Measurements from ENCODE around the gene PIRT. TPM values are rescaled to one million over a fixed set of nuclear protein-coding genes. Genes with fewer than 3 reads are reported as not detected.

Gene PIRT
- total RNA-seq, 1 donor from 2014 or later: 0.07 TPM

- Mint-ChIP-seq H3K27ac (ENCODE audit: unreplicated experiment) (no peak overlapping the region), H3K9me3 (peaks cover 12% of the 10 kb centered on the region), H3K4me3 (peak overlapping the region; percentile 85), H3K36me3 (ENCODE audit: low read depth) (peaks cover 3% of the 10 kb centered on the region), H3K27me3 (ENCODE audit: low read depth) (peaks cover 30% of the 10 kb centered on the region), H3K4me1 (peaks cover 17% of the 10 kb centered on the region)
- no peak for DNase-seq (ENCODE audit: low read depth, low spot score)
- no peak for TF ChIP-seq CTCF (conservative IDR thresholded peaks at IDR 0.05)
Observed at GRCh38 chr17:10845388-10845751, 7.5 kb upstream of the PIRT start.

- Mint-ChIP-seq H3K36me3 (ENCODE audit: low read depth) (peaks cover 3% of the 10 kb centered on the region), H3K27me3 (ENCODE audit: low read depth) (peaks cover 30% of the 10 kb centered on the region), H3K9me3 (peaks cover 11% of the 10 kb centered on the region), H3K4me3 (peak overlapping the region; percentile 85), H3K27ac (ENCODE audit: unreplicated experiment) (peak overlapping the region; percentile 72), H3K4me1 (peaks cover 17% of the 10 kb centered on the region)
- TF ChIP-seq CTCF (conservative IDR thresholded peaks at IDR 0.05): peak; percentile 98
- DNase-seq (ENCODE audit: low read depth, low spot score): peak; percentile 64
Observed at GRCh38 chr17:10844621-10845387, 6.9 kb upstream of the PIRT start.

- Mint-ChIP-seq H3K27me3 (ENCODE audit: low read depth) (peaks cover 27% of the 10 kb centered on the region), H3K27ac (ENCODE audit: unreplicated experiment) (no peak overlapping the region), H3K4me3 (peak overlapping the region; percentile 76), H3K9me3 (peaks cover 8% of the 10 kb centered on the region), H3K36me3 (ENCODE audit: low read depth) (peaks cover 3% of the 10 kb centered on the region), H3K4me1 (peaks cover 17% of the 10 kb centered on the region)
- DNase-seq (ENCODE audit: low read depth, low spot score): peak; percentile 13
- TF ChIP-seq CTCF (conservative IDR thresholded peaks at IDR 0.05): no peak
Observed at GRCh38 chr17:10843811-10844210, 5.9 kb upstream of the PIRT start.

GRCh38 chr17:10842658-10843057, 4.8 kb upstream of the PIRT start:
- no peak overlapping the region for H3K4me3 Mint-ChIP-seq
- peaks cover 6% of the 10 kb centered on the region for H3K9me3 Mint-ChIP-seq
- no peak overlapping the region for H3K27ac Mint-ChIP-seq (ENCODE audit: unreplicated experiment)
- no peak for DNase-seq (ENCODE audit: low read depth, low spot score)
- H3K27me3 Mint-ChIP-seq (ENCODE audit: low read depth): peaks cover 26% of the 10 kb centered on the region
- TF ChIP-seq CTCF (conservative IDR thresholded peaks at IDR 0.05): no peak
- H3K36me3 Mint-ChIP-seq (ENCODE audit: low read depth): peaks cover 3% of the 10 kb centered on the region
- peaks cover 17% of the 10 kb centered on the region for H3K4me1 Mint-ChIP-seq

- H3K27ac Mint-ChIP-seq (ENCODE audit: unreplicated experiment): no peak overlapping the region
- H3K9me3 Mint-ChIP-seq: no peaks in the 10 kb centered on the region
- TF ChIP-seq CTCF (conservative IDR thresholded peaks at IDR 0.05): no peak
- no peaks in the 10 kb centered on the region for H3K36me3 Mint-ChIP-seq (ENCODE audit: low read depth)
- no peak overlapping the region for H3K4me3 Mint-ChIP-seq
- peaks cover 10% of the 10 kb centered on the region for H3K27me3 Mint-ChIP-seq (ENCODE audit: low read depth)
- DNase-seq (ENCODE audit: low read depth, low spot score): no peak
- H3K4me1 Mint-ChIP-seq: peaks cover 5% of the 10 kb centered on the region
Observed at GRCh38 chr17:10838682-10839081, 795 bp upstream of the PIRT start.
